ENCODE data around the gene TOR2A. TPM values are rescaled to one million over a fixed set of nuclear protein-coding genes. Genes with fewer than 3 reads are reported as not detected.

The TOR2A gene
- total RNA-seq, 3 donors from 2014 or later (not counting 1 experiment from before 2014, with no cell fraction given) = 20.9 to 27.8 (median 23.7) TPM

DNA sequence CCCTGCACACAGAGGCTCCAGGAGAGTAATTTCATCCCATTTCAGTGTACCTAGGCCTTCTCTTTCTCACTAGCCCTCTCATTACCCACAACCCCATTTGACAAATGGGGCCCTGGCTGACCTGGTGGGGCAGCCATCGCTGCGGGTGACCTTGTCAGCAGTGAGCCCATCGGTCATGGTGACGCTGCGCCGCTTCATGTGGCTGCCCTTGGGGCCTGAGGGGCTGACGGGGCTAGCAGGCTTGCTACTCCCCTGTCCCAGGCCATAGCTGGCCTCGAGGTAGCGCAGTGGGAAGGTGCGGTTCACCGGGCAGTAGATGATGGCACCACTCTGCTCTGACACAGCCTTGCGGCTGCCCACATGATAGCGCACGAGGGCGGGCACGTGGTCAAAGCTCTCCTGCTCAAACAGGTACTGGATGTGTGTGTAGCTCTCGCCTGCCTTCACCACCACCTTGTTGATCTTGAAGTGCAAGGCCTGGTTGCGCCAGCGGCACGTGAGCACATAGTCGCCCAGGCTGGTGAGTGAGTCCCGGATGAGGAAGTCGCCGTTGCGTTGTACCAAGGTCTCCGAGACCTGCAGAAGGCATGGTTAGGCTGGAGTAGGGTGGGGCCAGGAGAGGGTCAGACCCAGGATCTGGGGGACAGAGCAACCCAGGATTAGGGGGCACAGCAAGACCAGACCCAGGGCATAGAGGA lies 14.1 kb upstream of the TOR2A start:
- no peak for ATAC-seq
- intact Hi-C loops (cut with micrococcal nuclease) = no loop called here
- Mint-ChIP-seq H3K27ac (peak overlapping the region in 1 of 2 donors; percentile 45), H3K27me3 (ENCODE audit: low read depth in 2 of 2) (no peaks in the 10 kb centered on the region), H3K4me1 (peaks cover 18 to 39% of the 10 kb centered on the region in 2 donors), H3K9me3 (no peaks in the 10 kb centered on the region), H3K36me3 (peaks cover 7% of the 10 kb centered on the region), H3K4me3 (no peak overlapping the region)
- Histone ChIP-seq H3K36me3 (ENCODE audit: control insufficient read depth, insufficient read depth, low read length) (peaks cover 80% of the 10 kb centered on the region), H3K9me3 (ENCODE audit: control insufficient read depth, insufficient read depth, low read length) (no peaks in the 10 kb centered on the region), H3K27me3 (ENCODE audit: control insufficient read depth, insufficient read depth, low read length) (no peaks in the 10 kb centered on the region), H3K27ac (ENCODE audit: low read length) (no peak overlapping the region), H3K4me1 (ENCODE audit: control insufficient read depth, insufficient read depth, low read length) (peaks cover 22% of the 10 kb centered on the region), H3K4me3 (ENCODE audit: low read length) (no peak overlapping the region)
- TF ChIP-seq, protein P1, sequence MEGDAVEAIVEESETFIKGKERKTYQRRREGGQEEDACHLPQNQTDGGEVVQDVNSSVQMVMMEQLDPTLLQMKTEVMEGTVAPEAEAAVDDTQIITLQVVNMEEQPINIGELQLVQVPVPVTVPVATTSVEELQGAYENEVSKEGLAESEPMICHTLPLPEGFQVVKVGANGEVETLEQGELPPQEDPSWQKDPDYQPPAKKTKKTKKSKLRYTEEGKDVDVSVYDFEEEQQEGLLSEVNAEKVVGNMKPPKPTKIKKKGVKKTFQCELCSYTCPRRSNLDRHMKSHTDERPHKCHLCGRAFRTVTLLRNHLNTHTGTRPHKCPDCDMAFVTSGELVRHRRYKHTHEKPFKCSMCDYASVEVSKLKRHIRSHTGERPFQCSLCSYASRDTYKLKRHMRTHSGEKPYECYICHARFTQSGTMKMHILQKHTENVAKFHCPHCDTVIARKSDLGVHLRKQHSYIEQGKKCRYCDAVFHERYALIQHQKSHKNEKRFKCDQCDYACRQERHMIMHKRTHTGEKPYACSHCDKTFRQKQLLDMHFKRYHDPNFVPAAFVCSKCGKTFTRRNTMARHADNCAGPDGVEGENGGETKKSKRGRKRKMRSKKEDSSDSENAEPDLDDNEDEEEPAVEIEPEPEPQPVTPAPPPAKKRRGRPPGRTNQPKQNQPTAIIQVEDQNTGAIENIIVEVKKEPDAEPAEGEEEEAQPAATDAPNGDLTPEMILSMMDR (IDR thresholded peaks at IDR 0.05) = no peak
- DNase-seq = no peak
- WGBS (ENCODE audit: insufficient coverage) = 93% methylated on average over 26 of the region's 26 CpGs

DNA sequence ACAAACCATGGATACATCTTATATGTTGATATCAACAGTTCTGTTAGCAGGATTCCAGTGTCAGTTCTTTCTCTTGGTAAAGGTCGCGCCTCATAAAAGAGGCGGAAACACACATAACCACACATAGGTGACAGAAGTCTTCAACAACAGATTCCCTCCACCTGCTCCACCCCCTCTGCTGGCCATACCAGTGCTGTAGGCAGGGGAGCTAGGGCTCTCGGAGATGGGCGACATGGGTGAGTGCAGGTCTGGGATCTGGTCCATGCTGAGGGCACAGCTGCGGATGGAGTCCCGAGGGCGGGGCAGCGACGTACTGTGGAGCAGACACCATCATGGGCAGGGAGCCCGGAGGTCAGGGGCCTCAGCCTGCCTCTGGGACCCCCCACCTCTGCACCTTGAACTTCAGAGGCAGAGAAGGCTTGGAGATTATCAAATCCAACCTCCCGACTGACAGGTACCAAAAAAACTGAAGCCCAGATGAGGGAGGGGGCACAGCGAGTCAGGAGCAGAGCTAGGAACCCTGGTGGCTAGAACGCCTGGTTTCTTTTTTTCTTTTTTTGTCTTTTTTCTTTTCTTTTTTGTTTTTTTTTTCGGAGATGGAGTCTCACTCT lies 12.0 kb upstream of the TOR2A start:
- Mint-ChIP-seq H3K9me3 (no peaks in the 10 kb centered on the region), H3K4me3 (no peak overlapping the region), H3K27ac (peak overlapping the region; percentile 76 to 80), H3K4me1 (peaks cover 18 to 27% of the 10 kb centered on the region in 2 donors), H3K36me3 (peaks cover 7% of the 10 kb centered on the region), H3K27me3 (ENCODE audit: low read depth in 2 of 2) (no peaks in the 10 kb centered on the region)
- Histone ChIP-seq H3K4me1 (ENCODE audit: control insufficient read depth, insufficient read depth, low read length) (peaks cover 22% of the 10 kb centered on the region), H3K4me3 (ENCODE audit: low read length) (no peak overlapping the region), H3K9me3 (ENCODE audit: control insufficient read depth, insufficient read depth, low read length) (no peaks in the 10 kb centered on the region), H3K27ac (ENCODE audit: low read length) (peak overlapping the region; percentile 53), H3K36me3 (ENCODE audit: control insufficient read depth, insufficient read depth, low read length) (peaks cover 91% of the 10 kb centered on the region), H3K27me3 (ENCODE audit: control insufficient read depth, insufficient read depth, low read length) (no peaks in the 10 kb centered on the region)
- WGBS (ENCODE audit: insufficient coverage) = 85% methylated on average over 15 of the region's 15 CpGs
- TF ChIP-seq, protein P1 (IDR thresholded peaks at IDR 0.05) = no peak
- peak in 1 of 2 donors; percentile 71 for DNase-seq
- ATAC-seq = peak; percentile 52 to 80 (median 73)
- intact Hi-C loops (cut with micrococcal nuclease) = no loop called here

DNA sequence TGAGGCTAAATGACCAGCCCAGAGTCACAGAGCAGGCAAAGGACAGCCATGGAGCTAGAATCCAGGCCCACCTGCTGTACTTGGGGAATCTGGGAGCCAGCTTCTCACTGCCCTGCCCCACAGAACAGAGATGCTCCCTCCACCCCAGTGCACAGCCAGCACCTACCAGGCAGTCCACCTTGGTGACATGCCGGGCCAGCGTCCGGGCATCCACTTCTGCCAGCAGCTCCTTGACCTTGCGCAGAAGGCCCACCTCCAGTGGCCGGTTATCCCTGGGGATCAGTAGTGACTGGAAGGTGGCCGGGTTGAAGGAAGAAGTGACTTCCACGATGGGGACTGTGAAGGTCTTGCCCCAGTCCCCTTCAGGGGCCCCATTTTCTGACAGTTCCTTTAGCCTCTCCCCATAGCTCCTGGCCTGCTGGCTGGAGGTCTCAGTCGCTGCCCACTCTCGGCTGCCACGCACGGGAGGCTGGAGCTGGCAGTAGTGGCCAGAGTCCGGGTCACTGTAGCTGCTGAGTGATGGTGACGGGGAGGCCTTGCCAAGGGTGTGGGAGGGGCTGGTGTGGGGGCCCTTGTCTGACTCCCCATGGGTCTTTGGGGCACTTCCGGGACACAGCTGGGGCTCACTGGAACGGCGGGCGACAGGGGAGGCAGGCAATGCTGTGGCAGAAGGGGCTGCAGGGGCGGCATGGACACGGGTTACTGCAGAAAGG lies 9.5 kb upstream of the TOR2A start:
- 95% methylated on average over 18 of the region's 19 CpGs for WGBS (ENCODE audit: insufficient coverage)
- no peaks in the 10 kb centered on the region for H3K27me3 Mint-ChIP-seq (ENCODE audit: low read depth in 2 of 2)
- DNase-seq = no peak
- Histone ChIP-seq H3K9me3 (ENCODE audit: control insufficient read depth, insufficient read depth, low read length) (no peaks in the 10 kb centered on the region), H3K36me3 (ENCODE audit: control insufficient read depth, insufficient read depth, low read length) (peaks cover 93% of the 10 kb centered on the region), H3K4me1 (ENCODE audit: control insufficient read depth, insufficient read depth, low read length) (peaks cover 22% of the 10 kb centered on the region), H3K4me3 (ENCODE audit: low read length) (no peak overlapping the region), H3K27ac (ENCODE audit: low read length) (no peak overlapping the region), H3K27me3 (ENCODE audit: control insufficient read depth, insufficient read depth, low read length) (no peaks in the 10 kb centered on the region)
- H3K9me3 Mint-ChIP-seq = no peaks in the 10 kb centered on the region
- no peak for ATAC-seq
- no peak overlapping the region for H3K4me3 Mint-ChIP-seq
- H3K27ac Mint-ChIP-seq = no peak overlapping the region
- H3K36me3 Mint-ChIP-seq = no peaks in the 10 kb centered on the region
- TF ChIP-seq, protein P1 (IDR thresholded peaks at IDR 0.05) = no peak
- H3K4me1 Mint-ChIP-seq = peaks cover 12 to 13% of the 10 kb centered on the region in 2 donors
- intact Hi-C loops (cut with micrococcal nuclease) = no loop called here
